Uterus (tissue), 4 donors: ENCODE data around the gene TTC23. TPM values are rescaled to one million over a fixed set of nuclear protein-coding genes. Genes with fewer than 3 reads are reported as not detected.
"Not testable (repeated sequence)": the region's sequence is repeated elsewhere in the genome, so short reads cannot be mapped to it uniquely, and the experiment has no call there.

Source experiments
- DNase-seq, 2 donors: peaks; one replicate each; pipeline ENCODE4 v3.0.0-alpha.2; 2019 to 2020
- H3K27ac ChIP-seq, 2 donors: fragments of 200-600 bp; sonication (generic); 1 replicate in 1 of 2; 2 replicates in 1 of 2; pipeline ENCODE4 v1.5.1; 2016 to 2018
- H3K27me3 ChIP-seq, 2 donors: fragments of 200-600 bp; sonication (generic); one replicate each; pipeline ENCODE4 v1.5.1; 2018 to 2019; ENCODE audit warnings: control low read depth in 1 of 2
- H3K36me3 ChIP-seq, 2 donors: fragments of 200-600 bp; sonication (generic); one replicate each; pipeline ENCODE4 v1.5.1; 2019; ENCODE audit warnings: control low read depth in 1 of 2
- H3K4me1 ChIP-seq, 2 donors: fragments of 200-600 bp; sonication (generic); one replicate each; pipeline ENCODE4 v1.5.1; 2018 to 2019; ENCODE audit warnings: control low read depth in 1 of 2
- H3K4me3 ChIP-seq, 2 donors: fragments of 200-600 bp; sonication (generic); 1 replicate in 1 of 2; 2 replicates in 1 of 2; pipeline ENCODE4 v1.5.1; 2018 to 2019; ENCODE audit warnings: mild to moderate bottlenecking in 1 of 2
- H3K9me3 ChIP-seq, 2 donors: fragments of 200-600 bp; sonication (generic); one replicate each; pipeline ENCODE4 v1.5.1; 2019; ENCODE audit warnings: control low read depth in 1 of 2
- CTCF ChIP-seq, 4 experiments: fragments of 200-600 bp in 2 of 4; fragments of 450-650 bp in 2 of 4; sonication (generic) in 2 of 4; IDR thresholded peaks; one replicate each; pipeline ENCODE4 v1.5.1; 2016 to 2019; ENCODE audit warnings: antibody characterized with exemption in 4 of 4, mild to moderate bottlenecking in 2 of 4, moderate library complexity in 1 of 4
- POLR2A ChIP-seq, 2 donors: fragments of 450-650 bp; IDR thresholded peaks; one replicate each; pipeline ENCODE4 v1.6.1; 2016; ENCODE audit warnings: antibody characterized with exemption in 2 of 2, mild to moderate bottlenecking in 1 of 2, moderate library complexity in 1 of 2
- intact Hi-C: fragments of 100-400 bp; cut with DNase I; formaldehyde crosslinking; loops from one replicate; pipeline ENCODE4 v1.15.1; 2023; ENCODE audit warnings: low total_unique reads
- total RNA-seq, 4 donors: library from RNA; depleted of rRNA in 3 of 4; stranded (reverse); fragments of >200 nt in 3 of 4; gene quantifications; one replicate each; pipeline versions ENCODE4 v1.1.0 to v1.2.4, GENCODE V29; 2014 to 2023
- donor health status: DM: yes; HTN: yes; CAD: no.

The TTC23 gene
- total RNA-seq, 4 donors from 2014 or later: 10.0 to 54.1 (median 31.0) TPM

GRCh38 chr15:99247062-99247461, 2.3 kb downstream of the TTC23 start:
- H3K4me1 ChIP-seq: no peaks in the 10 kb centered on the region
- H3K27me3 ChIP-seq: no peaks in the 10 kb centered on the region
- no peak for DNase-seq
- H3K36me3 ChIP-seq: no peaks in the 10 kb centered on the region
- no peak overlapping the region for H3K4me3 ChIP-seq
- no peak overlapping the region for H3K27ac ChIP-seq
- TF ChIP-seq CTCF (IDR thresholded peaks at IDR 0.05): no peak
- no peak for TF ChIP-seq POLR2A (IDR thresholded peaks at IDR 0.05)
- H3K9me3 ChIP-seq: no peaks in the 10 kb centered on the region
- intact Hi-C loops: no loop called here

GRCh38 chr15:99244306-99244705, 5.1 kb downstream of the TTC23 start:
- Histone ChIP-seq H3K27ac (no peak overlapping the region), H3K27me3 (no peaks in the 10 kb centered on the region), H3K4me1 (no peaks in the 10 kb centered on the region), H3K4me3 (no peak overlapping the region), H3K9me3 (no peaks in the 10 kb centered on the region), H3K36me3 (no peaks in the 10 kb centered on the region)
- intact Hi-C loops: no loop called here
- TF ChIP-seq CTCF (IDR thresholded peaks at IDR 0.05): no peak
- TF ChIP-seq POLR2A (IDR thresholded peaks at IDR 0.05): no peak
- DNase-seq: no peak

- no peak for DNase-seq
- intact Hi-C loops: no loop called here
- Histone ChIP-seq H3K27me3 (no peaks in the 10 kb centered on the region), H3K27ac (no peak overlapping the region), H3K4me3 (no peak overlapping the region), H3K36me3 (no peaks in the 10 kb centered on the region), H3K9me3 (no peaks in the 10 kb centered on the region), H3K4me1 (no peaks in the 10 kb centered on the region)
- no peak for TF ChIP-seq CTCF (IDR thresholded peaks at IDR 0.05)
- no peak for TF ChIP-seq POLR2A (IDR thresholded peaks at IDR 0.05)
Observed at GRCh38 chr15:99241752-99242151, 7.6 kb downstream of the TTC23 start.

- Histone ChIP-seq H3K27me3 (no peaks in the 10 kb centered on the region), H3K36me3 (no peaks in the 10 kb centered on the region)
Observed at GRCh38 chr15:99239545-99240198, 9.7 kb downstream of the TTC23 start.

GRCh38 chr15:99238849-99239248, 10.5 kb downstream of the TTC23 start:
- TF ChIP-seq CTCF (IDR thresholded peaks at IDR 0.05): no peak
- no peak for TF ChIP-seq POLR2A (IDR thresholded peaks at IDR 0.05)
- Histone ChIP-seq H3K36me3 (no peaks in the 10 kb centered on the region), H3K4me3 (no peak overlapping the region), H3K4me1 (no peaks in the 10 kb centered on the region), H3K27ac (no peak overlapping the region), H3K9me3 (no peaks in the 10 kb centered on the region), H3K27me3 (no peaks in the 10 kb centered on the region)
- intact Hi-C loops: no loop called here
- DNase-seq: no peak

More at GRCh38 chr15:99239545-99240198, 9.7 kb downstream of the TTC23 start:
- no peak for TF ChIP-seq POLR2A (IDR thresholded peaks at IDR 0.05)
- TF ChIP-seq CTCF (IDR thresholded peaks at IDR 0.05): no peak
- Histone ChIP-seq H3K4me1 (no peaks in the 10 kb centered on the region), H3K9me3 (no peaks in the 10 kb centered on the region), H3K27ac (no peak overlapping the region), H3K4me3 (no peak overlapping the region)
- no peak for DNase-seq
- intact Hi-C loops: no loop called here

- H3K9me3 ChIP-seq, H3K4me1 ChIP-seq, H3K4me3 ChIP-seq, H3K27ac ChIP-seq, H3K36me3 ChIP-seq, intact Hi-C loops, DNase-seq, H3K27me3 ChIP-seq: not testable (repeated sequence)
Observed at GRCh38 chr15:99234160-99234559, 15.2 kb downstream of the TTC23 start.
